Activated CD4-positive, alpha-beta T cell treated with anti-CD3 and anti-CD28 coated beads, Interleukin-2, amount 10 ng/mL, durations not matched to agents 7 days and 5 days (primary cell): ENCODE data around the gene ZNF446. TPM values are rescaled to one million over a fixed set of nuclear protein-coding genes. Genes with fewer than 3 reads are reported as not detected.
A peak's percentile ranks its signal among the peaks of the same experiment; 100 is the strongest.

Experiments used
- CTCF ChIA-PET: fragments of 350-600 bp; sonication (Branson Sonifier 250); formaldehyde crosslinking; loops from one replicate; lab custom pipeline; 2021; ENCODE audit warnings: antibody characterized with exemption; lab: Charles Lee
- POLR2A ChIA-PET: fragments of 350-600 bp; sonication (Branson Sonifier 250); formaldehyde crosslinking; loops from one replicate; lab custom pipeline; 2021; ENCODE audit warnings: antibody characterized with exemption; lab: Charles Lee
- DNase-seq: peaks from one replicate; pipeline ENCODE4 v3.0.0-alpha.2; 2020
- H3K27ac Mint-ChIP-seq: one replicate; pipeline ENCODE4 v1.8.0; 2021; ENCODE audit warnings: mild to moderate bottlenecking, moderate library complexity, mixed read lengths
- H3K27me3 Mint-ChIP-seq: one replicate; pipeline ENCODE4 v1.8.0; 2021; ENCODE audit warnings: mixed read lengths
- H3K36me3 Mint-ChIP-seq: one replicate; pipeline ENCODE4 v1.8.0; 2021; ENCODE audit warnings: low read depth, mixed read lengths
- H3K4me1 Mint-ChIP-seq: one replicate; pipeline ENCODE4 v1.8.0; 2021; ENCODE audit warnings: mixed read lengths
- H3K4me3 Mint-ChIP-seq: one replicate; pipeline ENCODE4 v1.8.0; 2021; ENCODE audit warnings: mild to moderate bottlenecking, moderate library complexity, mixed read lengths
- H3K9me3 Mint-ChIP-seq: one replicate; pipeline ENCODE4 v1.8.0; 2021; ENCODE audit warnings: mixed read lengths
- total RNA-seq, 2 experiments: library from RNA; stranded (reverse); gene quantifications; one replicate each; pipeline ENCODE4 v1.2.3, GENCODE V29; 2021

Gene ZNF446
- total RNA-seq, 2 experiments from 2014 or later: 7.6 to 7.9 TPM

DNA sequence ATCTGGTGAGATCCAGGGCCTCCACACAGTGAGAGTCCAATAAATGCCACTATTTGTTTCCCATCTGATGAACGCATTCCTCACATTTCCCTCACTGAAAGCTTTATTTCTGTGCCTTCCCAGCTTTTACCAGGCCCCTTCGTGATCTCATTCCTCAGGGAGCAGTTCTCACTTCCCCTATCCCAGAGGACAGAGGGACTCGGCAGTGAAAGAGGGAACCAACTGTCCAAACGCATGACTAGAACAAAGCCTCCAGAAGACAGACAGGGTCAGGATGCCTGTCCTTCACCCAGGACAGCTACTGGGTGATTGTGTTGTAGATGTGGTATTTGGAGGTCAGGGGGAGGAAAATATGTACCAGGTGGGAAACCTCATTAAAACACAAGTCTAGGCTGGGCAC is 45.5 kb downstream of the ZNF446 start:
- DNase-seq: no peak
- peaks cover 42% of the 10 kb centered on the region for H3K4me1 Mint-ChIP-seq
- peaks cover 9% of the 10 kb centered on the region for H3K36me3 Mint-ChIP-seq
- POLR2A ChIA-PET: no interaction called here
- CTCF ChIA-PET: interaction anchor here (1.2 to 6.1 kb wide), 4 partner anchors 8 to 57 kb away, joined by 4 to 72 read pairs (median 9); no protein-coding TSS in a partner anchor
- no peak overlapping the region for H3K4me3 Mint-ChIP-seq
- peak overlapping the region; percentile 43 for H3K27ac Mint-ChIP-seq
- H3K27me3 Mint-ChIP-seq: no peaks in the 10 kb centered on the region
- no peaks in the 10 kb centered on the region for H3K9me3 Mint-ChIP-seq

DNA sequence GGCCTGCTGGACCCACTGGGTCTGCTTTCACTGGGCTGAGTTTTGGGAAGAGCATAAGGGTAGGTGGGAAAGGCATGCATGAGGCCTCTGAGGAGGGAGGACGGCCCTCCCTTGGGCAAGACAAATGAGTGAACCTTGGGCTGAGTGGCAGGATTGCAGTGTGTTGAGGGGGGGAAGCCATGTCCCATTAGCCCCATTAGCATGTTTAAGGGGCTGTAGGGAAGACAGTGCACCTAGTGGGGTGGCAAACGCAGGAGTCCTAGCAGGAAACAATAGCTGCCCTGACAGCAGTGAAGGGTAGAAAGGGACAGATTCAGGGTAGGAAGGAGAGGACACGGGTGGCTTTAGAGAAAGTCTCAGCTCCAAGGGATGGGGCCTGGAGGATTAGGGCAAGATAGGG is 46.6 kb downstream of the ZNF446 start:
- ChIA-PET POLR2A (no interaction called here), CTCF (interaction anchor here (1.0 to 1.2 kb wide), 2 partner anchors 9 to 11 kb away, joined by 4 to 5 read pairs; no protein-coding TSS in a partner anchor)
- DNase-seq: no peak
- peak overlapping the region; percentile 66 for H3K27ac Mint-ChIP-seq
- H3K9me3 Mint-ChIP-seq: no peaks in the 10 kb centered on the region
- peaks cover 37% of the 10 kb centered on the region for H3K4me1 Mint-ChIP-seq
- no peak overlapping the region for H3K4me3 Mint-ChIP-seq
- H3K36me3 Mint-ChIP-seq: peaks cover 7% of the 10 kb centered on the region
- H3K27me3 Mint-ChIP-seq: no peaks in the 10 kb centered on the region

DNA sequence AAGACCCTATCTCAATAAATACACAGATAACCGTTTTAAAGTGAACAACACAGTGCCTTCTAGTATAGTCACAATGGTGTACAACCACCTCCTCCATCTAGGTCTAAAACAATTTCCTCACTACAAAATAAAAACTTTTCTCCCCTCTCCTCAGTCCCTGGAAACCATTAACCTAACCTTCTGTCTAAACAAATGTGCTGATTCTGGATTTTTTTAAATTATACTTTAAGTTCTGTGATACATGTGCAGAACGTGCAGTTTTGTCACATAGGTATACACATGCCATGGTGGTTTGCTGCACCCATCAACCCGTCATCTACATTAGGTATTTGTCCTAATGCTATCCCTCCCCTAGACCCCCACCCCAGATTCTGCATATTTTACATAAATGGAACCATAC is 53.3 kb downstream of the ZNF446 start:
- Mint-ChIP-seq H3K36me3 (no peaks in the 10 kb centered on the region), H3K27ac (no peak overlapping the region), H3K9me3 (no peaks in the 10 kb centered on the region), H3K27me3 (peaks cover 11% of the 10 kb centered on the region), H3K4me1 (no peaks in the 10 kb centered on the region), H3K4me3 (no peak overlapping the region)
- POLR2A ChIA-PET: no interaction called here
- no peak for DNase-seq
- CTCF ChIA-PET: interaction anchor here (3.0 kb wide), 1 partner anchor 10 kb away, joined by 13 read pairs; the partner anchor contains the start of gene ZBTB45

Other genes with a start within 250 kb of the ZNF446 start
- gene ZNF544, start 247.4 kb upstream of the ZNF446 start, total RNA-seq: 10 to 100 TPM; 33.5 to 34.6 TPM
- gene ZNF8, start 197.4 kb upstream of the ZNF446 start, total RNA-seq: 1 to 10 TPM; 5.1 to 5.4 TPM
- 10 to 100 TPM; 57.0 to 59.5 TPM for gene ERVK3-1, start 171.0 kb upstream of the ZNF446 start, total RNA-seq
- gene ZSCAN22, start 149.4 kb upstream of the ZNF446 start, total RNA-seq: 1 to 10 TPM; 4.3 to 5.0 TPM
- gene A1BG, start 122.9 kb upstream of the ZNF446 start, total RNA-seq: 1 to 10 TPM; 2.0 to 4.5 TPM
- gene ZNF497, start 113.6 kb upstream of the ZNF446 start, total RNA-seq: 1 to 10 TPM in 1 of 2 experiments, under 1 TPM in 1; 0.98 to 1.4 TPM
- 1 to 10 TPM; 1.5 to 2.3 TPM for gene ZNF837, start 95.3 kb upstream of the ZNF446 start, total RNA-seq
- 1,000 to 10,000 TPM in 1 of 2 experiments, 100 to 1,000 TPM in 1; 918 to 1,077 TPM for gene RPS5, start 89.1 kb upstream of the ZNF446 start, total RNA-seq
- gene RNF225, start 80.7 kb upstream of the ZNF446 start, total RNA-seq: under 1 TPM; 0.35 to 0.74 TPM
- 1 to 10 TPM; 6.7 to 6.8 TPM for gene ZNF584, start 67.7 kb upstream of the ZNF446 start, total RNA-seq
- 1 to 10 TPM; 4.8 to 5.3 TPM for gene ZNF132, start 36.2 kb upstream of the ZNF446 start, total RNA-seq
- 10 to 100 TPM in 1 of 2 experiments, 1 to 10 TPM in 1; 9.8 to 10.3 TPM for gene ZNF324B, start 24.7 kb upstream of the ZNF446 start, total RNA-seq
- 10 to 100 TPM in 1 of 2 experiments, 1 to 10 TPM in 1; 9.0 to 12.7 TPM for gene ZNF324, start 9.3 kb upstream of the ZNF446 start, total RNA-seq
- 10 to 100 TPM in 1 of 2 experiments, 1 to 10 TPM in 1; 9.8 to 10.2 TPM for gene SLC27A5, start 35.6 kb downstream of the ZNF446 start, total RNA-seq
- gene ZBTB45, start 43.5 kb downstream of the ZNF446 start, total RNA-seq: 10 to 100 TPM; 17.9 to 19.9 TPM
- 100 to 1,000 TPM; 457 to 560 TPM for gene TRIM28, start 67.7 kb downstream of the ZNF446 start, total RNA-seq
- gene CHMP2A, start 78.8 kb downstream of the ZNF446 start, total RNA-seq: 100 to 1,000 TPM; 128 to 137 TPM
- 10 to 100 TPM; 82.8 to 96.0 TPM for gene UBE2M, start 82.3 kb downstream of the ZNF446 start, total RNA-seq
- gene MZF1, start 97.0 kb downstream of the ZNF446 start, total RNA-seq: 10 to 100 TPM; 28.6 to 33.1 TPM